OCI-LY1 (cell line): Measurements from ENCODE around the gene SLC1A2.

Experiments used
- H2AFZ ChIP-seq: fragments of 200-600 bp; sonication (generic), shearing (Covaris generic); 2 replicates; pipeline ENCODE4 v1.6.0; 2014; ENCODE audit warnings: antibody characterized with exemption, mild to moderate bottlenecking, low read length
- H3F3A ChIP-seq: fragments of 200-600 bp; sonication (generic), shearing (Covaris generic); 2 replicates; pipeline ENCODE4 v1.6.0; 2014; ENCODE audit warnings: mild to moderate bottlenecking, antibody characterized with exemption, low read length, moderate library complexity; ENCODE audit not compliant: insufficient read depth
- H3K27ac ChIP-seq: fragments of 200-600 bp; sonication (generic); 2 replicates; pipeline ENCODE4 v1.5.1; 2014; ENCODE audit warnings: low read length, mixed run types, mild to moderate bottlenecking, low read depth; ENCODE audit not compliant: poor library complexity, severe bottlenecking
- H3K27me3 ChIP-seq: fragments of 200-600 bp; sonication (generic); 2 replicates; pipeline ENCODE4 v1.6.0; 2014; ENCODE audit warnings: antibody characterized with exemption, mild to moderate bottlenecking, low read length, moderate library complexity; ENCODE audit not compliant: insufficient read depth
- H3K36me3 ChIP-seq: fragments of 200-600 bp; sonication (generic); 2 replicates; pipeline ENCODE4 v1.6.1; 2014; ENCODE audit warnings: mild to moderate bottlenecking, antibody characterized with exemption, low read length, moderate library complexity, mixed read lengths; ENCODE audit not compliant: insufficient read depth
- H3K4me1 ChIP-seq: fragments of 200-600 bp; sonication (generic); 2 replicates; pipeline ENCODE4 v1.5.1; 2014; ENCODE audit warnings: mild to moderate bottlenecking, low read length, moderate library complexity; ENCODE audit not compliant: insufficient read depth, severe bottlenecking
- H3K4me2 ChIP-seq: fragments of 200-600 bp; sonication (generic), shearing (Covaris generic); 2 replicates; pipeline ENCODE4 v1.6.1; 2014; ENCODE audit warnings: low read length
- H3K4me3 ChIP-seq: fragments of 200-600 bp; sonication (generic); 2 replicates; pipeline ENCODE4 v1.5.1; 2014; ENCODE audit warnings: low read length, low read depth, mild to moderate bottlenecking, mixed read lengths; ENCODE audit not compliant: poor library complexity, severe bottlenecking
- H3K79me2 ChIP-seq: fragments of 200-600 bp; shearing (Covaris generic); 2 replicates; pipeline ENCODE4 v1.6.1; 2016; ENCODE audit warnings: mixed run types, low read length, mixed read lengths; ENCODE audit not compliant: insufficient read depth
- H3K9ac ChIP-seq: fragments of 200-600 bp; sonication (generic), shearing (Covaris generic); 2 replicates; pipeline ENCODE4 v1.6.1; 2014; ENCODE audit warnings: mild to moderate bottlenecking, low read length, mixed read lengths
- H3K9me2 ChIP-seq: fragments of 200-600 bp; sonication (generic), shearing (Covaris generic); 2 replicates; pipeline ENCODE4 v1.6.1; 2014; ENCODE audit warnings: low read depth, mild to moderate bottlenecking, low read length, mixed read lengths
- H3K9me3 ChIP-seq: fragments of 200-600 bp; shearing (Covaris generic); 2 replicates; pipeline ENCODE4 v1.6.1; 2014; ENCODE audit warnings: low read length, mixed read lengths
- H4K20me1 ChIP-seq: fragments of 200-600 bp; sonication (generic), shearing (Covaris generic); 2 replicates; pipeline ENCODE4 v1.6.0; 2016; ENCODE audit warnings: mild to moderate bottlenecking, low read length; ENCODE audit not compliant: insufficient read depth
- CTCF ChIP-seq: fragments of 200-600 bp; sonication (generic), shearing (Covaris generic); IDR thresholded peaks from 2 replicates; pipeline ENCODE4 v1.5.1; 2017; ENCODE audit warnings: mild to moderate bottlenecking, antibody characterized with exemption, low read length, moderate library complexity, mixed read lengths
- EZH2 ChIP-seq: fragments of 200-600 bp; sonication (generic), shearing (Covaris generic); IDR thresholded peaks from 2 replicates; pipeline ENCODE4 v1.8.0; 2017; ENCODE audit warnings: borderline replicate concordance, mixed run types, mild to moderate bottlenecking, antibody characterized with exemption, low read length, moderate library complexity, mixed read lengths

The SLC1A2 gene

GRCh38 chr11:35348898-35349687 is 70.3 kb downstream of the SLC1A2 start:
- Histone ChIP-seq H3K36me3 (no peaks in the 10 kb centered on the region), H3F3A (no peaks in the 10 kb centered on the region), H3K27ac (no peak overlapping the region)

GRCh38 chr11:35347921-35348331 is 71.4 kb downstream of the SLC1A2 start:
- no peaks in the 10 kb centered on the region for H4K20me1 ChIP-seq
- H3K79me2 ChIP-seq, result no peaks in the 10 kb centered on the region
- no peak overlapping the region for H3K27ac ChIP-seq
- H3K4me1 ChIP-seq, result no peaks in the 10 kb centered on the region
- no peaks in the 10 kb centered on the region for H3K9me3 ChIP-seq
- H3K9ac ChIP-seq, result no peak overlapping the region
- no peaks in the 10 kb centered on the region for H3K27me3 ChIP-seq
- no peak overlapping the region for H2AFZ ChIP-seq
- no peaks in the 10 kb centered on the region for H3K9me2 ChIP-seq
- no peak for TF ChIP-seq CTCF
- no peak for TF ChIP-seq EZH2
- no peak overlapping the region for H3K4me2 ChIP-seq
- H3K36me3 ChIP-seq, result no peaks in the 10 kb centered on the region
- no peaks in the 10 kb centered on the region for H3F3A ChIP-seq
- no peak overlapping the region for H3K4me3 ChIP-seq

More at GRCh38 chr11:35348898-35349687, 70.3 kb downstream of the SLC1A2 start:
- Histone ChIP-seq H3K4me2 (no peak overlapping the region), H2AFZ (no peak overlapping the region), H3K9me2 (no peaks in the 10 kb centered on the region), H3K27me3 (no peaks in the 10 kb centered on the region), H3K9me3 (no peaks in the 10 kb centered on the region), H3K9ac (no peak overlapping the region), H3K79me2 (no peaks in the 10 kb centered on the region), H4K20me1 (no peaks in the 10 kb centered on the region), H3K4me1 (no peaks in the 10 kb centered on the region), H3K4me3 (no peak overlapping the region)
- TF ChIP-seq CTCF (no peak), EZH2 (no peak)

DNA sequence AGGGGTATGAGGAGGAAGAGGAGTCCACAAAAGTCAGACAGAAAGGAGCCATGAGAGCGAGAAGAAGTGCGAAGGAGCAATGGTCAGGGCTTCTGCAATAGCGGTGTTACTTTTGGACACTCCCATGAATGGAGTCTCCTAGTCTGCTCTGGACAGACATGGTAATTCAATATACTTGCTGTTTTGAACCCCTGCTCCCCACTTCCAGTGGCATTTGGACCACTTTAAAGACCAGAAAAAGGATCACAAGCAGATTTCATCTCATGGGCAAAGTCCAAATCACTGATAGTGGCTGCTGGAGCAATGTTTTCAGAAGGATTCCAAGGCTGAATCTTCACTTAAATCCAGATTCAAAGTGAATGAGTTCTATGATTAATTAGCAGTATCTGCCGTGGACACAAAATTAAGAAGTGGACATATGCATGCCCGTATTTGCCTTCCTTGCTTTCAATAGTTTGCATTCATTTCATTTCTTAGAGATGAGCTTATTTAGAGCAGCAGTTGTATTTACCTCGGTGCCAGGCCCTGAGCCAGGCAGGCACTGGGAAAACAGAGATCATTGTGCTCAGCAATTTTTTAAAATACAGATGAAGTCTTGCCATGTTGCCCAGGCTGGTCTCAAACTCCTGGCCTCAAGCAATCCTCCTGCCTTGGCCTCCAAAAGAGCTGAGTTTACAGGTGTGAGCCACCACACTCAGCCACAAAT is 72.0 kb downstream of the SLC1A2 start:
- no peak overlapping the region for H3K4me3 ChIP-seq
- H3K36me3 ChIP-seq, result no peaks in the 10 kb centered on the region
- H3K4me1 ChIP-seq, result no peaks in the 10 kb centered on the region
- no peak overlapping the region for H3K4me2 ChIP-seq
- no peaks in the 10 kb centered on the region for H3K79me2 ChIP-seq
- no peak overlapping the region for H2AFZ ChIP-seq
- H4K20me1 ChIP-seq, result no peaks in the 10 kb centered on the region
- H3K27ac ChIP-seq, result no peak overlapping the region
- H3K9me2 ChIP-seq, result no peaks in the 10 kb centered on the region
- no peaks in the 10 kb centered on the region for H3K27me3 ChIP-seq
- H3K9me3 ChIP-seq, result no peaks in the 10 kb centered on the region
- H3F3A ChIP-seq, result no peaks in the 10 kb centered on the region
- TF ChIP-seq CTCF, result no peak
- no peak for TF ChIP-seq EZH2
- H3K9ac ChIP-seq, result no peak overlapping the region
